Keratinocyte (primary cell): ENCODE results near the gene SMOC1.

Source experiments
- CTCF ChIP-seq, 3 experiments: IDR thresholded peaks in 1 of 3; conservative IDR thresholded peaks in 1 of 3; optimal IDR thresholded peaks in 1 of 3; 2 replicates in 2 of 3; 3 replicates in 1 of 3; pipeline versions ENCODE3 to v1.5.1; 2011; ENCODE audit warnings: low read length in 3 of 3, mild to moderate bottlenecking in 3 of 3, moderate library complexity in 2 of 3, control low read depth in 1 of 3, inconsistent platforms in 1 of 3; ENCODE audit not compliant: insufficient read depth in 2 of 3; ENCODE audit errors: extremely low read depth in 1 of 3
- EZH2 ChIP-seq: IDR thresholded peaks from one replicate; pipeline ENCODE4 v1.6.1; 2012; ENCODE audit warnings: inconsistent platforms, mild to moderate bottlenecking, low read length, moderate library complexity

- TF ChIP-seq CTCF (optimal IDR thresholded peaks at IDR 0.05 in 1 of 3, IDR thresholded peaks at IDR 0.05 in 1 of 3, conservative IDR thresholded peaks at IDR 0.05 in 1 of 3; ENCODE audit: extremely low read depth in 1 of 3, insufficient read depth in 2 of 3, low read length in 3 of 3) (no peak), EZH2 (no peak)
These were observed 22.1 kb downstream of the SMOC1 start for GRCh38 chr14:69901113-69901951.
